H1 (cell line): ENCODE data around the gene C1QTNF1. TPM values are rescaled to one million over a fixed set of nuclear protein-coding genes. Genes with fewer than 3 reads are reported as not detected.

ENCODE experiments used
- JUND ChIP-seq: IDR thresholded peaks from 2 replicates; pipeline ENCODE4 v1.6.1; 2011; ENCODE audit warnings: mild to moderate bottlenecking, improper control_type of control experiment, low read length
- polyA plus RNA-seq, 7 experiments: library from polyadenylated mRNA; depleted of rRNA in 3 of 7; stranded (reverse) in 5 of 7; unstranded in 2 of 7; fragments of >200 nt in 5 of 7; fragments of 200-250 nt in 2 of 7; gene quantifications; 1 replicate in 5 of 7; 2 replicates in 1 of 7; 4 replicates in 1 of 7; pipeline versions ENCODE4 v1.2.1 to v1.2.3, GENCODE V29; 2011 to 2013; ENCODE audit warnings: missing spikeins in 2 of 7, mixed read lengths in 2 of 7
- total RNA-seq: library from RNA; stranded (reverse); fragmentation: NEBNext Ultra II Directional; extraction: Animal tissue kit (Norgen Biotek cat#: 25700); gene quantifications from 2 replicates; pipeline ENCODE4 v1.2.1, GENCODE V29; 2021

Gene C1QTNF1
- total and polyA plus RNA-seq, 2 of the 8 experiments (the other 6 are each of a cell fraction or from before 2014, with no cell fraction given) = 1.5 to 2.5 TPM

- TF ChIP-seq JUND = no peak
These were observed 8.3 kb downstream of the C1QTNF1 start (continued) for GRCh38 chr17:79031996-79032875.
